Sciatic nerve (tissue), 2 donors: Measurements from ENCODE around the gene CROCC2. TPM values are rescaled to one million over a fixed set of nuclear protein-coding genes. Genes with fewer than 3 reads are reported as not detected.

Experiments used
- ATAC-seq: fragments of 200-7000 bp; cut with Tn5 transposase; one replicate; pipeline ENCODE4 v1.9.1; 2020; ENCODE audit warnings: mild to moderate bottlenecking, moderate library complexity
- DNase-seq: peaks from one replicate; pipeline ENCODE4 v3.0.0-alpha.2; 2020; ENCODE audit warnings: low spot score
- intact Hi-C: fragments of 100-400 bp; cut with DNase I; formaldehyde crosslinking; loops from one replicate; pipeline ENCODE4 v1.14.2; 2022
- total RNA-seq: library from RNA; stranded (reverse); fragmentation: NEBNext Ultra II Directional; extraction: Animal tissue kit (Norgen Biotek cat#: 25700); gene quantifications from one replicate; pipeline ENCODE4 v1.2.1, GENCODE V29; 2021
- donor health status: DM: no; HTN: no; CAD: no.
- donor health status: DM: no; HTN: no; CAD: no.

Gene CROCC2
- total RNA-seq, 1 donor from 2014 or later, result 0.18 TPM

DNA sequence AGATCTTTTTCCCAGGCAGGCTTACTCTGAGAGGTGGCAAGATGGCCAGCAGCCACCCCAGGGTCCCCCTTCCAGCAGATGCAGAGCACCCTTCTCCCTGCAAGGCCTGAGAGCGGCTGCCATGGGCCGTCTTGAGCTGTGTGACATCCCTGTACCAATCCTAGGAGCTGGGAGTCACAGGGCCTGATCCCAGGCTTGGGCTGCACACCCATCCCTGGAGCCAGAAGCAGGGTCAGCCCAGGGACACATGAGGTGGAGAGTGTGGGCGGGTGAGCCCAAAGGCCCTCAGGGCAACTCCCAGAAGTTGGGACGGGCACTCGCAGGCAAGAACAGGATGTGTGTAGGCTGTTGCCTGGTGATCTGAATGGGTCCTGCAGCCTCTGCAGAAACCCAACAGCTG, 40.5 kb downstream of the CROCC2 start:
- intact Hi-C loops, result no loop called here
- ATAC-seq (peak; percentile 22), DNase-seq (peak; percentile 46)

DNA sequence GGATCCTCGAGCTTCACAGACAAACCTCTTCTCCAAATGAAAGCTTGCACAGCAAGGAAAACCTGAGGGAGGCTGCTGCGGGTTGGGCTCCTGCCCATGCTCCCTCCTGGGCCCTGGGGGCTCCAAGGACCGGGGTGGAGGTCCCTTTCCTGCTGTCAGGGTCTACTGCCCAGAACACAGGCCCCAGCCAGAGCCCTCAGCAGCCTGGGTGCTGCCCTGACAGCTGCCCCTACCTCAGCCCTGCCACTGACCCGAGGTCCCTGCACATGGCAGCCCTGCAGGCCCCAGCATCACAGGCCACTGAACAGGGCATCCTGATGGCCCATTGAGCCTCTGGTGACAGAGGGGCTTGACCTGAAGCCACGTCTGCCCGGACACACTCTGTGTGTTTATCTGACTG, 41.0 kb downstream of the CROCC2 start:
- intact Hi-C loops, result no loop called here
- DNase-seq, result peak; percentile 42

DNA sequence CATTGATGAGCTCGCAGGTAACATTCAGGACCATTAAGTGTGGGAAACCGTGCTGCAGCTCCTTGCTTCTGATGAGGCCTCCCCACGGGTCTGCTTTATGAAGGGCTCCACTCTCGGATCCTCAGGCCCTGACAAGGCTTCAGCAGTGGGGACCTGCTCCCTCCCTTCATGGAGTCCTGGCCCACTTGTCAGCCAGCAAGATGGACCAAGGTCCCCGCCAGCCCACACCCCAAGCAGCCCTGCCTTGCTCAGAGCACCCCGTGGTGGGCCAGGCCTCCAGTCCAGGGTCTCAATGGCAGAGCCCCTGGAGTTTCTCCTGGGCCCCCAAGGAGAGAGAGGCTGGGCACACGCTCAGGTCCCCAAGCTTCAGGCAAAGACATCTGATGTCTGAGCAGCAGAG, 41.5 kb downstream of the CROCC2 start:
- ATAC-seq (no peak), DNase-seq (no peak)
- intact Hi-C loops, result no loop called here

More for the DNA sequence above, 41.0 kb downstream of the CROCC2 start:
- peak; percentile 26 for ATAC-seq

GRCh38 chr2:240948086-240948485, 42.0 kb downstream of the CROCC2 start:
- peak; percentile 40 for DNase-seq
- no peak for ATAC-seq
- intact Hi-C loops, result no loop called here

DNA sequence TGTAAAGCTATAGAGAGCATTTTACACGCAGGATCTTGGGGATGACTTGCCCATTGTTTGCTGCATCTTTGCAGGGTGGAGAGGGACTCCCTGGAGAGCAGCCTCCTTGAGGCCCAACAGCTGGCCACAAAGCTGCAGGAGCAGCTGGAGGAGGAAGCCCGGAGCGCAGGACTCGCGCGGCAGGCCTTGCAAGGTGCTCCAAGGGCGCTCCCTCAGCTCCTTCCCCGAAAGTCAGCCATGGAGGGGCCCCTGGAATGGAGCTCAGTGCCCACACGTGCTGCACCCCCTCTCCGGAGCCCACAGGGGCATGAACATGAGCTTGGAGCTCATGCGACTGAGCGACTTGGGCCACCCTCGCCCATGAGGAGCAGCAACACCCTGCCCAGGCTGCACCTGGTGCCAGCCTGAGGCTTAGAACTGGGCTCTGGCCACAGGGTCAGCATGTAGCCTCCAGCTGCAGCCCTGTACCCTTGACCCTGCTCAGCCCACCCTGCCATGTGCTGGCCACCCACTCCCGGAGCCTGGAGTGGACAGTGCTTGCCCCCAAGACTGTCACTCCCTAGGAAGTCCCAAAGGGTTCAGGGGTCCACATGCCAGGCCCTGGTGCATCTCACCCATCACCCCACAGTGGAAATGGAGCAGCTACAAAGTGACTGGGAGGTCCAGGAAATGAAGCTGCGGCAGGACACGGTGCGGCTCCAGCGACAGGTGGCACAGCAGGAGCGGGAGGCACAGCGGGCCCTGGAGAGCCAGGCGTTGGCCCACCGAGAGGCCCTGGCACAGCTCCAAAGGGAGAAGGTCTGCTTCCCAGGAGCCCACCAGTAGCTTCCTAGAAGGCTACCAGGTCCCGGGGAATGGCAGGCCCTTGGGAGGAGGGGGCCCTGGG, 43.0 kb downstream of the CROCC2 start:
- DNase-seq (peak; percentile 45), ATAC-seq (no peak)
- intact Hi-C loops, result no loop called here

DNA sequence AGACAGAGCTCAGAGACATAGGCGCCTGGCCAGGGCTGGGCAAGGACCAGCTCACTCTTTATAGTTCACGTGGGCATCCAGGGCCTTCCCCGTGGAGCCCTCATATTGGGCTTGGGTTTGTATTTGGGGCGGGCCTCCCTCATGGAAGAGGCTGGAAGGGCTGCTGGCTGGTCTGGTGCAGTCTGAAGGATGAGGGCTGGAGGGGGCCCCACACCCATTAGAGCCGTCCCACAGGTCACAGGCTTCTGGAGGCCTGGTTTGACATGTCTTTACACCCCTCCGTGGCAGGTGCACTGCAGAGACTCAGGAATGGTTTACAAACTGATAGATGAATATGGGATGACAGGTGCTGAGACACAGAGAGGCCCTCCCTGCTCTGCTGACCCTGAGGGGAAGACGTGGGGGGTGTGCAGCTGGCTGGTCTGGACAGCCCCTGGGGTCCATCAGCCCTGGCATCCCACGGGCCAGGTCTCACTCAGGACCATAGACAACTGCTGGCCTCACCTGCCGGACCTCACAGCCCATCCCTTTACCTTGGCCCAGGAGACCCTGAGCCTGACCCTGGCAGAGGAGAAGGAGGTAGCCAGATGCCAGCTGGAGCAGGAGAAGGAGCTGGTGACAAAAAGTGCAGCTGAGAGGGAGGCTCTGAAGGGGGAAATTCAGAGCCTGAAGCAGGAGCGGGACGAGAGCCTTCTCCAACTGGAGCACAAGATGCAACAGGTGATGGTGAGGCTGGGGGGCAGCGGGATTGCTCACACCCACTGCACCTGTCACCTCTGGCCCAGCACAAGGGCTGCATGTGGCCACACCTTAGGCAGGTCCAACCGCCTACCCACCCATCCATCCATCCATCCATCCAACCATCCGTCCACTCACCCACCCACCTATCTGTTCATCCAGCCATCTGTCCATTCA, 43.9 kb downstream of the CROCC2 start:
- ATAC-seq, result no peak
- intact Hi-C loops, result no loop called here
- peak; percentile 56 for DNase-seq

DNA sequence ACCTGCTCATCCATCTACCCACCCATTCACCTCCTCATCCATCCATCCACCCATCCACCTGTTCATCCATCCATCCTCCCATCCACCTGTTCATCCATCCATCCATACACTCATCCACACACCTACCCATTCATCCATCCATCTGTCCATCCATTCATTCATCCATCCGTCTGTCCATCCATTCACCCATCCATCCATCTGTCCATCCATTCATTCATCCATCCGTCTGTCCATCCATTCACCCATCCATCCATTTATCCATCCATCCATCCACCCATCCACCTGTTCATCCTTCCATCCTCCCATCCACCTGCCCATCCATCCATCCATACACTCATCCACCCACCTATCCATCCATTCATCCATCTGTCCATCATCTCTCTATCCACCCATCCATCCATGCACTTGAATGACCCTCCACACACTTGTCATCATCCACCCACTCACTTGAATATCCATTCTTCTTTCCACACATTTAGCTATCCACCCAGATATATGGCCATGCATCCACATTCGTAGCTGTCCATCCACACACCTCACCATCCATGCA, 45.0 kb downstream of the CROCC2 start:
- ATAC-seq (no peak), DNase-seq (peak; percentile 2)
- intact Hi-C loops, result no loop called here

DNA sequence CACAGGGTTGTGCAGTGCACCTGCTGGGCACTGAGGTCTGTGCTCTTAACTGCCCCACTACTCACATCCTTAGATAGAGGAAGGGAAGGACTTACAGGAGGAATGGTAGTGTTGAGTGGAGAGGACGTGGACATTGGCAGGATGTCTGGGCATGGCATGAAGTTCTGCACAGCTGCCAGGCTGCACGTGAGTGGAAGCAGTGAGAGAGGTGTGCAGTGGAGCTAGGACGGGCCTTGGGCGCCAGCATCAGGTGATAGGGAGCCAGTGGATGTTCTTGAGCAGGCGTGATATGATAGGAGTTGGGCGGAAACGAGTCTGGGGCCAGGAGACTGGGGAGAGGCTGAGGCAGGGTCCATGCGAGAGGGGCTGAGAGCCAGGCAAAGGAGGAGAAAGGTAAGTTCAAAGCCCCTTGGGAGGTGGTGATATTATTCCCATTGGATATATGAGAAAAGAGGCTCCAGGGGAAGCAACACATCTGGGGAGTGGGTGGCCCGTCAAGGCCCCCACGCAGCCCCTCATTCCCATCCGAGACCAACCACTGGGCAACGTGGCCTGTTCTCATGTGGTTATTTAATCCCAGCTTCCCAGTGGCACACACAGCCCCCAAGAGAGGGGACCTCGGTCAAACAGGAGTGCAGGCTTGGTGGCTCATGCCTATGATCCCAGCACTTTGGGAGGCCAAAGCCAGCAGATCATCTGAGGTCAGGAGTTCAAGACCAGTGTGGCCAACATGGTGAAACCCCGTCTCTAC, 46.5 kb downstream of the CROCC2 start:
- DNase-seq, result peak; percentile 47
- intact Hi-C loops, result no loop called here
- ATAC-seq, result no peak

DNA sequence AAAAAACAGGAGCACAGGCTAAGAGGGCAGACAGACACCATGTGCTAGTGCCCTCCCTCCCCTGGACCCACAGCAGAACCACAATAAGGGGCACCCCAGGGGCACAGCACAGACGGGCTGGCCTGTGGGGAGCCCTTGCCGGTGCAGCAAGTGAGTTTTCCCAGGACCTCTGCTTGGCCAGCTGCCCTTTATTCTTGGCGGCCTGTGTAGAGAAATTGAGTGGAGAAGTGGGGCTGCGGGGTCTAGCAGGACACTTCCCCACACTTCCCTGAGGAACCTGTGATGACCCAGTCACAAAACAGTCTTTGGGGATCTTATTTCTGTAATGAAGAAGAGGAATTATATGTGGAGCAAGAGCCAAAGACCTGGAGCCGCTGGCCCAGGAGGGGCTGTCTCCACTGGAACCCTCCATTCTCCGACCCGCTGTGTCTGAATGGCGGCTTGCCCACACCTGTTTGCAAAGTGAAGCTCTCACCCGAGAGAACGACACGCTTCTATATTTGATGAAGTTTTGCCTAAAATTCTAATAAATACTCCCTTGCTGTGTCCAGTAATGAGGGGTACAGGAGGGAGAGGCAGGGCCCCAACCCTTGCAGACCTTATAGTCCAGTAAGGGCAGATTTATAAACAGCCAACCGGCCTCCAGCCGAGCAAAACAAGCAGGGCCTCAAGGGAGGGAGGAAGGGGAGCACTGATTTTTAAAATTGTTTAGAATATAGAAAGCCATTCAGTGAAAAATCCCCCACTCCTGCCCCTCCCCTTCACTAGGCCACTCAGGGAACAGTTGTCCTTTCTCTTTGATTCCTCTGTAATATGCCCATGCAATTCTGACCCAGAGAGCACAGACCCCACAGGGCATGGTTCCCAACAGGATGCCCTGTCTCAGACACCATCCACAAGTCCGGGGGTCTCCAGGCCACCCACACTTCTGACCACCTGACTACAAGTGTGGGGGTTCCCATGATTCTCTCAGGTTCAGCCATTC, 47.6 kb downstream of the CROCC2 start:
- ATAC-seq (peak; percentile 14), DNase-seq (peak; percentile 57)
- intact Hi-C loops, result no loop called here

GRCh38 chr2:240954436-240955305, 48.5 kb downstream of the CROCC2 start:
- intact Hi-C loops, result no loop called here
- ATAC-seq, result no peak
- peak; percentile 22 for DNase-seq

GRCh38 chr2:240955306-240956170, 49.4 kb downstream of the CROCC2 start:
- peak; percentile 48 for DNase-seq

DNA sequence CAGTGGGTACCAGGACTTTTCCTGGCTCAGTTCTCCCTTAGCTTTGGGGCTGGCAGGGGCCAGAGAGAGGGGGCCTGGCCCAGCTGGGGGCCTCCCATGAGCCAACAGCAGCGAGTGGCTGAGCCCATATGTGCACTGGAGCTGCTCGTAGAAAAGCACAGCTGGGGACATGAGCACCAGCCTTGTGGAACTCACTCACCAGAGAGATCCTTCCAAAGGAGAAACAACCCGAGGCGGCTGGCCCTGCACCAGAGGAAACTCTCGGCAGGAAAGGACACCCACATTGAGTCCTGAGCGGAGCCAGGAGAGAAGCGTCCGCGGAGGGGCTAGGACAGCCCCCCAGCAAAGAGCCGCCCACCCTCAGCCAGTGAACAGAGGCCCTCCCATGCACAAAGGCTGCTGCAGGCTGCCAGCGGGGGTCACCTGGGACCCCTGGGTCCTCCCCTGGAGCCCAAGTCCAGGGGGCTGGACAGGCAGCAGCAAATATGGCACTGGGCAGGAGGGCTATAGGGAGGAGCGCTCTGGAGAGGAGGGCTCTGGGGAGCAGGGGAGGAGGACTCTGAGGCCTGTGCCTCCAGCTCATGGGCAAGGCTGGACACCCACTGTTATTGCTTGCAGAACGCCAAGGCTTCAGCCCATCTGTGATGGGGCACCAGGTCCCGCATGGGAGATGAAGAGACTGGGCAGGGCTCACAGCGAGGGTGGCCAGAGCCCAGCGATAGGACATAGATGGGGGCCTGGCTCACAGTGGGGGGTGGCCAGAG, 50.2 kb downstream of the CROCC2 start:
- intact Hi-C loops, result no loop called here
- ATAC-seq (no peak), DNase-seq (peak; percentile 67)

More at GRCh38 chr2:240955306-240956170, 49.4 kb downstream of the CROCC2 start:
- no peak for ATAC-seq
- intact Hi-C loops, result no loop called here

GRCh38 chr2:240956935-240957655, 51.0 kb downstream of the CROCC2 start:
- ATAC-seq, result no peak
- intact Hi-C loops, result no loop called here
- peak; percentile 55 for DNase-seq

DNA sequence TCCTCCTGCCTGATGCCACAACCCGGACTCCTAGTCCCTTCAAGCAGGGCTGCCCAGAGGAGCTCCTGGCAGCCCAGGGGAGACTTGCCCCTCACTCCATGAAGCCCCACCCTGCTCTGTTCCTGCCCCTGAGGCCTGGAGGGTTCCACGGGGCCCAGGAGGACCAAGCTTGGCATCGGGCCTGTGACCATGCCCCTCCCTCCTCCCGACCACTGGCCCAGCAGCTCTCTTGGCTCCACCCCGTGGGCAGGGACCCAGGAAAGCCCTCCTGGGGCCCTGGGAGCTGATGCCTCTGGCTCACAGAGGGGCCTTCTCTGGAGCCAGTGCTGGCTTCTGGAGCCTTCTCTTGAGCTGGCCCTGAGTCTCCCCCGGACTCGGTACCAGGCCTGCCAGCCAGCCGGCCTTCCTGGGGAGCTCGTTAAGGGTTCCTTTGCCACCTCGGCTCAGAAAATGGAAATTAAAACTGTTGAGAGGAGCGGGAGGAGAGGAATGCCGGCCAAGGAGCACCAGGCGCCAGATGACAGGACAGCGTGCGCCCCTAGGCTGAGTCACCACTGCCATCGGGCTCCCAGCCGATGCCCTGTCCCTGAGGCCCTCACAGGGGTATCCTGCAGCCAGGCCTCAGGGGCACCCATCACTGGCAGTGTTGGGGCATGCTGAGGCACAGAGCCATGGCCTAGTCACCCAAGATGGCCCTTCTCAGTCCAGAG, 51.7 kb downstream of the CROCC2 start:
- ATAC-seq, result no peak
- intact Hi-C loops, result no loop called here
- DNase-seq, result peak; percentile 65
